ENCODE measurements around the gene DAPK1.

GRCh38 chr9:87517732-87518131 is 20.1 kb downstream of the DAPK1 start:
- TF ChIP-seq CTCF (IDR thresholded peaks at IDR 0.05; ENCODE audit: borderline replicate concordance, extremely low read depth, low read length, poor library complexity, severe bottlenecking) (no peak), EZH2 (IDR thresholded peaks at IDR 0.05; ENCODE audit: borderline replicate concordance, low read depth, low read length, severe bottlenecking) (no peak)

Data from DND-41 (cell line).